Measurements from ENCODE around the gene TSLP. TPM values are rescaled to one million over a fixed set of nuclear protein-coding genes. Genes with fewer than 3 reads are reported as not detected.

TSLP gene
- total RNA-seq, 1 donor from 2014 or later = 1.3 TPM

GRCh38 chr5:111119856-111120255 is 48.3 kb downstream of the TSLP start:
- no peak overlapping the region for H3K27ac ChIP-seq
- no peaks in the 10 kb centered on the region for H3K27me3 ChIP-seq (ENCODE audit: low read depth)
- H3K9me3 ChIP-seq = no peaks in the 10 kb centered on the region
- TF ChIP-seq CTCF (IDR thresholded peaks at IDR 0.05) = no peak
- H3K36me3 ChIP-seq = peaks cover 80% of the 10 kb centered on the region
- H3K4me3 ChIP-seq = no peak overlapping the region
- no peaks in the 10 kb centered on the region for H3K4me1 ChIP-seq
- DNase-seq = no peak
- intact Hi-C loops (cut with DNase I) = no loop called here
- ATAC-seq = no peak

- H3K36me3 ChIP-seq = peaks cover 90% of the 10 kb centered on the region
- no peaks in the 10 kb centered on the region for H3K4me1 ChIP-seq
- no peak for ATAC-seq
- H3K4me3 ChIP-seq = no peak overlapping the region
- H3K9me3 ChIP-seq = no peaks in the 10 kb centered on the region
- no peaks in the 10 kb centered on the region for H3K27me3 ChIP-seq (ENCODE audit: low read depth)
- TF ChIP-seq CTCF (IDR thresholded peaks at IDR 0.05) = no peak
- intact Hi-C loops (cut with DNase I) = no loop called here
- DNase-seq = no peak
- H3K27ac ChIP-seq = no peak overlapping the region
Observed at GRCh38 chr5:111120911-111121310, 49.4 kb downstream of the TSLP start.

- H3K36me3 ChIP-seq = peaks cover 100% of the 10 kb centered on the region
- no peak overlapping the region for H3K27ac ChIP-seq
- H3K9me3 ChIP-seq = no peaks in the 10 kb centered on the region
- TF ChIP-seq CTCF (IDR thresholded peaks at IDR 0.05) = no peak
- no peak for DNase-seq
- no peaks in the 10 kb centered on the region for H3K27me3 ChIP-seq (ENCODE audit: low read depth)
- H3K4me3 ChIP-seq = no peak overlapping the region
- intact Hi-C loops (cut with DNase I) = no loop called here
- no peak for ATAC-seq
- no peaks in the 10 kb centered on the region for H3K4me1 ChIP-seq
Observed at GRCh38 chr5:111121926-111122325, 50.4 kb downstream of the TSLP start.

- intact Hi-C loops (cut with DNase I) = no loop called here
- ATAC-seq (no peak), DNase-seq (no peak)
- Histone ChIP-seq H3K27ac (no peak overlapping the region), H3K36me3 (peaks cover 100% of the 10 kb centered on the region), H3K4me3 (no peak overlapping the region), H3K27me3 (ENCODE audit: low read depth) (no peaks in the 10 kb centered on the region), H3K4me1 (no peaks in the 10 kb centered on the region), H3K9me3 (no peaks in the 10 kb centered on the region)
- TF ChIP-seq CTCF (IDR thresholded peaks at IDR 0.05) = no peak
Observed at GRCh38 chr5:111122398-111122797, 50.9 kb downstream of the TSLP start.

GRCh38 chr5:111124793-111125192 is 53.3 kb downstream of the TSLP start:
- Histone ChIP-seq H3K36me3 (peaks cover 96% of the 10 kb centered on the region), H3K4me1 (no peaks in the 10 kb centered on the region), H3K27ac (no peak overlapping the region), H3K27me3 (ENCODE audit: low read depth) (no peaks in the 10 kb centered on the region), H3K9me3 (no peaks in the 10 kb centered on the region), H3K4me3 (no peak overlapping the region)
- DNase-seq (no peak), ATAC-seq (no peak)
- intact Hi-C loops (cut with DNase I) = no loop called here
- no peak for TF ChIP-seq CTCF (IDR thresholded peaks at IDR 0.05)

- intact Hi-C loops (cut with DNase I) = no loop called here
Observed at GRCh38 chr5:111126896-111127295, 55.4 kb downstream of the TSLP start.

More at GRCh38 chr5:111126896-111127295, 55.4 kb downstream of the TSLP start:
- no peak for TF ChIP-seq CTCF (IDR thresholded peaks at IDR 0.05)
- Histone ChIP-seq H3K36me3 (peaks cover 75% of the 10 kb centered on the region), H3K4me3 (no peak overlapping the region), H3K4me1 (no peaks in the 10 kb centered on the region), H3K9me3 (no peaks in the 10 kb centered on the region), H3K27ac (no peak overlapping the region), H3K27me3 (ENCODE audit: low read depth) (no peaks in the 10 kb centered on the region)
- ATAC-seq (no peak), DNase-seq (no peak)

All from lower lobe of right lung (tissue), 2 donors.